22Rv1 (cell line): ENCODE results near the gene ST3GAL2.

Experiments used
- ZFX ChIP-seq: fragments of 450-650 bp; IDR thresholded peaks from 2 replicates; pipeline ENCODE4 v1.6.1; 2017; ENCODE audit warnings: antibody characterized with exemption, borderline replicate concordance
- TF ChIP-seq, protein P1 (sequence below): fragments of 450-650 bp; IDR thresholded peaks from 2 replicates; pipeline ENCODE4 v1.5.1; 2017; ENCODE audit warnings: mild to moderate bottlenecking

- TF ChIP-seq, protein P1, sequence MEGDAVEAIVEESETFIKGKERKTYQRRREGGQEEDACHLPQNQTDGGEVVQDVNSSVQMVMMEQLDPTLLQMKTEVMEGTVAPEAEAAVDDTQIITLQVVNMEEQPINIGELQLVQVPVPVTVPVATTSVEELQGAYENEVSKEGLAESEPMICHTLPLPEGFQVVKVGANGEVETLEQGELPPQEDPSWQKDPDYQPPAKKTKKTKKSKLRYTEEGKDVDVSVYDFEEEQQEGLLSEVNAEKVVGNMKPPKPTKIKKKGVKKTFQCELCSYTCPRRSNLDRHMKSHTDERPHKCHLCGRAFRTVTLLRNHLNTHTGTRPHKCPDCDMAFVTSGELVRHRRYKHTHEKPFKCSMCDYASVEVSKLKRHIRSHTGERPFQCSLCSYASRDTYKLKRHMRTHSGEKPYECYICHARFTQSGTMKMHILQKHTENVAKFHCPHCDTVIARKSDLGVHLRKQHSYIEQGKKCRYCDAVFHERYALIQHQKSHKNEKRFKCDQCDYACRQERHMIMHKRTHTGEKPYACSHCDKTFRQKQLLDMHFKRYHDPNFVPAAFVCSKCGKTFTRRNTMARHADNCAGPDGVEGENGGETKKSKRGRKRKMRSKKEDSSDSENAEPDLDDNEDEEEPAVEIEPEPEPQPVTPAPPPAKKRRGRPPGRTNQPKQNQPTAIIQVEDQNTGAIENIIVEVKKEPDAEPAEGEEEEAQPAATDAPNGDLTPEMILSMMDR, result no peak
- no peak for TF ChIP-seq ZFX
These were observed 96.9 kb downstream of the ST3GAL2 start for GRCh38 chr16:70342016-70342415.
